GM10266 (cell line): ENCODE data around the gene LPIN1.

Experiments used
- DNase-seq: peaks from one replicate; pipeline ENCODE4 v3.0.0; 2012; ENCODE audit errors: extremely low spot score
- TF ChIP-seq, protein P1 (sequence below): IDR thresholded peaks from 2 replicates; pipeline ENCODE4 v1.5.1; 2012; ENCODE audit warnings: mild to moderate bottlenecking, low read depth; ENCODE audit not compliant: control insufficient read depth, insufficient read depth; ENCODE audit errors: missing control alignments

LPIN1 gene

DNA sequence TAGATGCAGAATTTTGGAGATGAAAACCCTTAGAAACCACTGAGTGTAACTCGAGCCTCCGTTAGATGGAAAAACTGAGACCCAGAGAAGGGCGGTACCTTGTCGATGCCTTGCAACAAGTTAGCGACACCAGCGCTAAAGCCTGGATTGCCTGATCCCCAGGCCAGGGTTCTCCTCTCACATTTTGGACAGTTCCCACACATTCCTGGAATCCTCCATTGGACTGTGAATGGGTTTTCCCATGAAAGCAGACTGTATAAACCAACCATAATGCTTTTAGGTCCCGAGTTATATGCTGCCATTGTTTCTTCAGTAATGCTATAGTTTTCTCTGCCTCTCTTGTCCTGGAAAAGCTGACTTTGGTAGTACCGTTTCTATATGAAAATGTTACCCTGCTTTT is 37.1 kb upstream of the LPIN1 start:
- TF ChIP-seq, protein P1, sequence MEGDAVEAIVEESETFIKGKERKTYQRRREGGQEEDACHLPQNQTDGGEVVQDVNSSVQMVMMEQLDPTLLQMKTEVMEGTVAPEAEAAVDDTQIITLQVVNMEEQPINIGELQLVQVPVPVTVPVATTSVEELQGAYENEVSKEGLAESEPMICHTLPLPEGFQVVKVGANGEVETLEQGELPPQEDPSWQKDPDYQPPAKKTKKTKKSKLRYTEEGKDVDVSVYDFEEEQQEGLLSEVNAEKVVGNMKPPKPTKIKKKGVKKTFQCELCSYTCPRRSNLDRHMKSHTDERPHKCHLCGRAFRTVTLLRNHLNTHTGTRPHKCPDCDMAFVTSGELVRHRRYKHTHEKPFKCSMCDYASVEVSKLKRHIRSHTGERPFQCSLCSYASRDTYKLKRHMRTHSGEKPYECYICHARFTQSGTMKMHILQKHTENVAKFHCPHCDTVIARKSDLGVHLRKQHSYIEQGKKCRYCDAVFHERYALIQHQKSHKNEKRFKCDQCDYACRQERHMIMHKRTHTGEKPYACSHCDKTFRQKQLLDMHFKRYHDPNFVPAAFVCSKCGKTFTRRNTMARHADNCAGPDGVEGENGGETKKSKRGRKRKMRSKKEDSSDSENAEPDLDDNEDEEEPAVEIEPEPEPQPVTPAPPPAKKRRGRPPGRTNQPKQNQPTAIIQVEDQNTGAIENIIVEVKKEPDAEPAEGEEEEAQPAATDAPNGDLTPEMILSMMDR: no peak
- no peak for DNase-seq

DNA sequence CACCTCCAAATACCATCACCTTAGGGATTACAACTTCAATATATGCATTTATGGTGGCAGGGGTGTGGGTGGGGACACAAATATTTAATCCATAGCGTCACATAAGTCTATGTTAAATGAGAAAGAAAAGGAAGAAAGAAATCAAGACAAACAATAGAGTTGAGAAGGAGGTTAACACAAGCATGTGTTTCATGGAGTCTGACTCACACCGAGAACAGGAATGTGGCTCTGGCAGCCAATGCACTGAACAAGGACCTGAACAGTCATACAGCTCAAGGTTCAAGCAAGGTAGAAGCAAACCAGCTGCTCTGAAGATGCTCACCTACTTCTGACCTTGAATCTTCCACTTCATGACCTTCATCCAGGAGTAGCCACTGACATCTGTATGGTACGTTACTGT is 36.2 kb upstream of the LPIN1 start:
- TF ChIP-seq, protein P1: no peak
- DNase-seq: no peak

DNA sequence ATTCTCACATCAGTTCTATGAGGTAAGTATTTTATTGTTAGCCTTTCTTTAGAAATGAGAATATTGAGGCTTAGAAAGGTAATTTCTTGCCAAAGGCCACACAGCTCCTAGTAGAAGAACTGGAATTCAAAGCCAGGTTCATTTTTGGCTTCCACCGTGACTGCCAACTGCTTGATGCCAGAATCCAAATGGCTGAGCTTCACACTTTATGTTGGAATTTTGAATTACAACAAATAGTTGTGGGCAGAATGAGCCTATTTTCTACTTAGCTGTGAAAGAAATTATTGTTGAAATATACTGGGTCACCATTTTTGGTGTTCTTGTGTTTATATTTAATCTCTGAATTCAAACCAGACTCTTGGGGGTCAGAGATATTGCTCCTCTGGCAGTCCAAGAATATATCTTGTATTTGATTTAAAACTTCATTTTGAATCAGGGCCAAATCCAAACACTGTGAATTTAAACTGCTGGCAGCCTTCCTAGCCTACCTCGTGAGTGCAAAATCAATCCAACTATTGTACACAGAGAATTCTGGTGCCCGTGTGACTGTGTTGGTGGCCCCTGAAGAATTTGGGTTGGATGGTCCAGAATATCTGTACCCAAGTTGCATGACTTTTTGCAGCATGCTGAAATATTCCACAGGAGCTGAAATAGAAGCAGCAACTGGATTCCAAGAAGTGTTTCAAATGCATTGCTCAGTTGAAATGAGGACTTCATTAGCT is 35.6 kb upstream of the LPIN1 start:
- TF ChIP-seq, protein P1: no peak
- DNase-seq: no peak

DNA sequence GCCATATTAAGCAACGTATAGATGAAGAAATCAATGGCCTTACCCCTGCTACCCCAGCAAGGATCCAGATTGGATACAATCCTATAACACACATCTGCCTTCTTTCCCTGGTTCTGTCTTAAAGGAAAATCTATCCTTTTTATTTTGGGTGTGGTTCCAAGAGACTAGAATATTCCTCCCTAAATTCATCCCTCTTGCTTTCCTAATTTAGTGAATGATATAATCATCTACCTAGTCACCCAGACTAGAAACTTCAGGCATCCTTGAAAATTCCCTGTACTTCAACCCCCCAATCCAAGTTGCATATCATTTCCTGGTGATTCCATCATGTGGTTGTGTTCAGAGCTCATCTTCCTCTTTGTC is 35.1 kb upstream of the LPIN1 start:
- TF ChIP-seq, protein P1: no peak

DNA sequence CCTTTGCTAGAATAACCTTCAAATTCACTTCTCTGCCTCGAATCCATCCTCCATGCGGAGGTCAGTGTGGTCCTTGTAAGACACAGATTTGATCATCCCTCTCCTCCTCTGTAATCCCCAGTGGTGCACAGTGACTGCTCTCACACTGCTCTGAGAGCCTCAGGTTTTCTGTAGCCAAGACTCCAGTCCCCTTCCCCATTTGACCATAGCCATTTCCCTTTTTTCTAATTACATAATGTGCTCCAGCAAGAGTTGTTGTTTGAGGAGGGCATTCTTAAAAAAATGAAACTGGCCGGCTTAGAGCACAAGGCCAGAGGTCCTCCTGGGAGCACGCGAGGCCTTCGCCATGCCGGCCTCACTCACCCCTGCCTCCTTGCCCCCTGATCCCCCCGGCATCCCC is 34.7 kb upstream of the LPIN1 start:
- TF ChIP-seq, protein P1: no peak
- no peak for DNase-seq

More for the DNA sequence above, 35.1 kb upstream of the LPIN1 start:
- DNase-seq: no peak

DNA sequence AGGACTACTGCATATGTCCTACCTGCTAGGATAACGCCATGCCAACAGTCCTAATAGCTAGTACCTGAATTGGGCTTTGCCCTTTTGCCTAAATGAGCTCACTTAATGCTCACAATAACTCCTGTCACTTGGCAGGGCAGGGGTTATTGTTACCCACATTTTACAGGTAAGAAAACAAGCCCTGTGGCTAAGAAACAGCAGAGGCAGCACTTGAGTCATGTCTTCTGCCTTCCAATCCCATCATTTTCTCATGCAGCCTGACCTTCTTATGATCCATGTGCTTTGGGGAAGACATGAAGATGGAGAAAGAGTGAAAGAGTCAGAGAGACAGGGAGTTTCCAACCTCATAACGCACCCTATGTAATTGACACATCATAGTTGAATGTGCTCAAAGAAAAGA is 33.6 kb upstream of the LPIN1 start:
- TF ChIP-seq, protein P1: no peak
- no peak for DNase-seq

DNA sequence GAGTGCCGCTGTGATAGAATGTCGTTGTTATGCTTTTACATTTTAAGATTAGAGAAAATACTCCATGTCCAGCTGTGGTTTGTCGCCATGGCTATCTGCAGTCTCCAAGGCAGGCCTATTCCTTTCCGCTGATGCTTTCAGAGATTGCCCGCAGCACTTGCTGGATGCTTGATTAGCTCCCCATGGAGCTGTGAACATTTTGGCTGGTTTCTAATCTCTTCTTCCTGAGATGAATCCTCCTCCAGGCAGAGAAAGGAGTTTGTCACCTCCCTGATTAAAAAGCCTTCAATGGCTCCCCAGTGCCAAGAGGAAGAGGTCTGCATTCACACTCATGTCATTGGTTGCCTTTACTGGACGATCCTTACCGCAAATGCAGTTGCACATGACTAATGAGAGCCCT is 32.6 kb upstream of the LPIN1 start:
- TF ChIP-seq, protein P1: no peak
- no peak for DNase-seq
